Neural progenitor cell (in vitro differentiated cells): ENCODE results near the gene PTPRN2.

Source experiments
- CTCF ChIP-seq: fragments of 200-600 bp; sonication (generic); IDR thresholded peaks from 2 replicates; pipeline ENCODE4 v1.5.1; 2017; ENCODE audit warnings: antibody characterized with exemption, mild to moderate bottlenecking
- EZH2phosphoT487 ChIP-seq: fragments of 200-600 bp; sonication (generic); IDR thresholded peaks from 2 replicates; pipeline ENCODE4 v1.6.1; 2017; ENCODE audit warnings: antibody characterized with exemption

- TF ChIP-seq EZH2phosphoT487 (no peak), CTCF (no peak)
Observed at GRCh38 chr7:158193446-158193845, 394.2 kb downstream of the PTPRN2 start.
